Left ventricle myocardium superior (tissue), 1 donor: ENCODE results near the gene HIC2. TPM values are rescaled to one million over a fixed set of nuclear protein-coding genes. Genes with fewer than 3 reads are reported as not detected.
"Not testable (repeated sequence)": the region's sequence is repeated elsewhere in the genome, so short reads cannot be mapped to it uniquely, and the experiment has no call there.

Experiments used
- ATAC-seq: fragments of 200-7000 bp; cut with Tn5 transposase; one replicate; pipeline ENCODE4 v1.9.1; 2020; ENCODE audit warnings: mild to moderate bottlenecking, moderate library complexity
- DNase-seq: peaks from one replicate; pipeline ENCODE4 v3.0.0-alpha.2; 2020
- intact Hi-C: fragments of 100-400 bp; cut with micrococcal nuclease; formaldehyde crosslinking; loops from one replicate; pipeline ENCODE4 v1.11.0; 2022
- total RNA-seq: library from RNA; stranded (reverse); fragmentation: NEBNext Ultra II Directional; extraction: Animal tissue kit (Norgen Biotek cat#: 25700); gene quantifications from one replicate; pipeline ENCODE4 v1.2.1, GENCODE V29; 2021
- donor health status: DM: no; HTN: yes; CAD: no; lungs with severe emphysema.

The HIC2 gene
- total RNA-seq, 1 donor from 2014 or later, result 1.2 TPM

GRCh38 chr22:21446827-21447690, 29.9 kb downstream of the HIC2 start:
- DNase-seq (peak; percentile 24), ATAC-seq (no peak)
- intact Hi-C loops, result no loop called here

GRCh38 chr22:21447694-21448402, 30.7 kb downstream of the HIC2 start:
- DNase-seq, result peak; percentile 23

GRCh38 chr22:21448627-21449416, 31.7 kb downstream of the HIC2 start:
- intact Hi-C loops, result no loop called here
- DNase-seq (peak; percentile 23), ATAC-seq (no peak)

More at GRCh38 chr22:21447694-21448402, 30.7 kb downstream of the HIC2 start:
- intact Hi-C loops, result no loop called here
- no peak for ATAC-seq

GRCh38 chr22:21449531-21450319, 32.6 kb downstream of the HIC2 start:
- ATAC-seq (no peak), DNase-seq (peak; percentile 18)
- intact Hi-C loops, result no loop called here

- no peak for ATAC-seq
- intact Hi-C loops, result no loop called here
- peak; percentile 17 for DNase-seq
These were observed 33.2 kb downstream of the HIC2 start for GRCh38 chr22:21450320-21450831.

- ATAC-seq (no peak), DNase-seq (peak; percentile 15)
- intact Hi-C loops, result no loop called here
These were observed 33.7 kb downstream of the HIC2 start for GRCh38 chr22:21450858-21451353.

- ATAC-seq (no peak), DNase-seq (peak; percentile 6)
These were observed 34.7 kb downstream of the HIC2 start for GRCh38 chr22:21451545-21452520.

GRCh38 chr22:21452666-21453065, 35.5 kb downstream of the HIC2 start:
- ATAC-seq, intact Hi-C loops, DNase-seq: not testable (repeated sequence)

More at GRCh38 chr22:21451545-21452520, 34.7 kb downstream of the HIC2 start:
- intact Hi-C loops, result no loop called here

- ATAC-seq, intact Hi-C loops: not testable (repeated sequence)
- DNase-seq, result peak; percentile 10
These were observed 37.8 kb downstream of the HIC2 start for GRCh38 chr22:21454998-21455333.

- DNase-seq (peak; percentile 18), ATAC-seq (no peak)
- intact Hi-C loops, result no loop called here
These were observed 38.3 kb downstream of the HIC2 start for GRCh38 chr22:21455334-21456089.

GRCh38 chr22:21457023-21457787, 40.0 kb downstream of the HIC2 start:
- no peak for DNase-seq
- ATAC-seq, result no peak
- intact Hi-C loops, result no loop called here

GRCh38 chr22:21462672-21463071, 45.5 kb downstream of the HIC2 start:
- DNase-seq, intact Hi-C loops: not testable (repeated sequence)
- ATAC-seq, result peak; percentile 57

- peak; percentile 13 for ATAC-seq
- DNase-seq, intact Hi-C loops: not testable (repeated sequence)
These were observed 50.4 kb downstream of the HIC2 start, which contains the start of gene TMEM191C for GRCh38 chr22:21467337-21468193. Gene TMEM191C, plus strand, starts transcription at chr22:21467387. Its CDS starts 73 bp downstream, at chr22:21467460.

- intact Hi-C loops, result not testable (repeated sequence)
- DNase-seq (peak; percentile 96), ATAC-seq (peak; percentile 95)
These were observed 51.3 kb downstream of the HIC2 start for GRCh38 chr22:21468194-21469096.
